Skeletal muscle tissue (tissue), 4 donors: Measurements from ENCODE around the gene ADGRV1. TPM values are rescaled to one million over a fixed set of nuclear protein-coding genes. Genes with fewer than 3 reads are reported as not detected.

ENCODE experiments used
- H3K27ac ChIP-seq: one replicate; pipeline ENCODE4 v1.7.0; 2013; ENCODE audit warnings: mild to moderate bottlenecking, low read depth, low read length, inconsistent platforms
- H3K27me3 ChIP-seq, 3 donors: one replicate each; pipeline ENCODE4 v1.7.0; 2013; ENCODE audit warnings: low read length in 3 of 3; ENCODE audit not compliant: control insufficient read depth in 3 of 3, insufficient read depth in 3 of 3
- H3K36me3 ChIP-seq, 3 donors: one replicate each; pipeline ENCODE4 v1.7.0; 2013; ENCODE audit warnings: low read length in 3 of 3; ENCODE audit not compliant: control insufficient read depth in 3 of 3, insufficient read depth in 3 of 3
- H3K4me1 ChIP-seq, 3 donors: one replicate each; pipeline ENCODE4 v1.7.0; 2013; ENCODE audit warnings: low read length in 3 of 3, mild to moderate bottlenecking in 3 of 3; ENCODE audit not compliant: control insufficient read depth in 3 of 3, insufficient read depth in 3 of 3
- H3K4me3 ChIP-seq, 3 donors: one replicate each; pipeline ENCODE4 v1.7.0; 2013; ENCODE audit warnings: low read length in 3 of 3
- H3K9ac ChIP-seq, 3 donors: one replicate each; pipeline ENCODE4 v1.7.0; 2013; ENCODE audit warnings: low read length in 3 of 3, mild to moderate bottlenecking in 3 of 3, moderate library complexity in 2 of 3, low read depth in 1 of 3
- H3K9me3 ChIP-seq, 3 donors: one replicate each; pipeline ENCODE4 v1.7.0; 2013; ENCODE audit warnings: low read length in 3 of 3; ENCODE audit not compliant: control insufficient read depth in 3 of 3
- total RNA-seq: library from RNA; depleted of rRNA; stranded (reverse); fragments of >200 nt; gene quantifications from one replicate; pipeline ENCODE4 v1.2.3, GENCODE V29; 2014
- donor health status: Osteomylitis.

Gene ADGRV1
- total RNA-seq, 1 donor from 2014 or later, result 2.6 TPM

- no peaks in the 10 kb centered on the region for H3K27me3 ChIP-seq
- H3K4me1 ChIP-seq, result peaks cover 4 to 25% (median 14%) of the 10 kb centered on the region in 3 donors
- H3K27ac ChIP-seq, result peak overlapping the region; percentile 46
- no peak overlapping the region for H3K4me3 ChIP-seq
- H3K36me3 ChIP-seq, result no peaks in the 10 kb centered on the region
- no peak overlapping the region for H3K9ac ChIP-seq
- H3K9me3 ChIP-seq, result no peaks in the 10 kb centered on the region
Observed at GRCh38 chr5:91121347-91121993, 562.9 kb downstream of the ADGRV1 start.

GRCh38 chr5:91122651-91123050 is 564.1 kb downstream of the ADGRV1 start:
- Histone ChIP-seq H3K9ac (no peak overlapping the region), H3K36me3 (no peaks in the 10 kb centered on the region), H3K27me3 (no peaks in the 10 kb centered on the region), H3K4me1 (peaks cover 7 to 32% (median 22%) of the 10 kb centered on the region in 3 donors), H3K9me3 (no peaks in the 10 kb centered on the region), H3K4me3 (no peak overlapping the region), H3K27ac (peak overlapping the region; percentile 46)

- H3K27ac ChIP-seq, result peak overlapping the region; percentile 46
Observed at GRCh38 chr5:91123291-91123690, 564.7 kb downstream of the ADGRV1 start.

GRCh38 chr5:91123901-91124300 is 565.3 kb downstream of the ADGRV1 start:
- H3K9ac ChIP-seq, result no peak overlapping the region
- H3K4me3 ChIP-seq, result no peak overlapping the region
- H3K27me3 ChIP-seq, result no peaks in the 10 kb centered on the region
- H3K9me3 ChIP-seq, result no peaks in the 10 kb centered on the region
- H3K27ac ChIP-seq, result no peak overlapping the region
- H3K4me1 ChIP-seq, result peaks cover 7 to 36% (median 22%) of the 10 kb centered on the region in 3 donors
- no peaks in the 10 kb centered on the region for H3K36me3 ChIP-seq

More at GRCh38 chr5:91123291-91123690, 564.7 kb downstream of the ADGRV1 start:
- H3K27me3 ChIP-seq, result no peaks in the 10 kb centered on the region
- no peaks in the 10 kb centered on the region for H3K9me3 ChIP-seq
- H3K36me3 ChIP-seq, result no peaks in the 10 kb centered on the region
- no peak overlapping the region for H3K9ac ChIP-seq
- no peak overlapping the region for H3K4me3 ChIP-seq
- H3K4me1 ChIP-seq, result peaks cover 7 to 36% (median 22%) of the 10 kb centered on the region in 3 donors

GRCh38 chr5:91125916-91126315 is 567.3 kb downstream of the ADGRV1 start:
- Histone ChIP-seq H3K4me1 (peaks cover 7 to 33% (median 17%) of the 10 kb centered on the region in 3 donors), H3K4me3 (no peak overlapping the region)

GRCh38 chr5:91126448-91126847 is 567.9 kb downstream of the ADGRV1 start:
- Histone ChIP-seq H3K36me3 (no peaks in the 10 kb centered on the region), H3K4me3 (no peak overlapping the region), H3K27ac (peak overlapping the region; percentile 34), H3K9ac (no peak overlapping the region), H3K27me3 (no peaks in the 10 kb centered on the region), H3K9me3 (no peaks in the 10 kb centered on the region), H3K4me1 (peaks cover 7 to 30% (median 17%) of the 10 kb centered on the region in 3 donors)

More at GRCh38 chr5:91125916-91126315, 567.3 kb downstream of the ADGRV1 start:
- Histone ChIP-seq H3K9me3 (no peaks in the 10 kb centered on the region), H3K27ac (peak overlapping the region; percentile 34), H3K27me3 (no peaks in the 10 kb centered on the region), H3K36me3 (no peaks in the 10 kb centered on the region), H3K9ac (no peak overlapping the region)

GRCh38 chr5:91126888-91127287 is 568.3 kb downstream of the ADGRV1 start:
- H3K27ac ChIP-seq, result peak overlapping the region; percentile 34

GRCh38 chr5:91127456-91128081 is 569.0 kb downstream of the ADGRV1 start:
- Histone ChIP-seq H3K9ac (no peak overlapping the region), H3K27ac (peak overlapping the region; percentile 34), H3K9me3 (no peaks in the 10 kb centered on the region), H3K36me3 (no peaks in the 10 kb centered on the region), H3K4me3 (no peak overlapping the region), H3K4me1 (peaks cover 7 to 29% (median 16%) of the 10 kb centered on the region in 3 donors), H3K27me3 (no peaks in the 10 kb centered on the region)

More at GRCh38 chr5:91126888-91127287, 568.3 kb downstream of the ADGRV1 start:
- Histone ChIP-seq H3K36me3 (no peaks in the 10 kb centered on the region), H3K9me3 (no peaks in the 10 kb centered on the region), H3K27me3 (no peaks in the 10 kb centered on the region), H3K4me3 (no peak overlapping the region), H3K4me1 (peaks cover 7 to 30% (median 17%) of the 10 kb centered on the region in 3 donors), H3K9ac (peak overlapping the region in 1 of 3 donors; percentile 28)

GRCh38 chr5:91128604-91129003 is 570.0 kb downstream of the ADGRV1 start:
- no peak overlapping the region for H3K4me3 ChIP-seq
- no peaks in the 10 kb centered on the region for H3K9me3 ChIP-seq
- H3K36me3 ChIP-seq, result no peaks in the 10 kb centered on the region
- H3K4me1 ChIP-seq, result peaks cover 7 to 25% (median 11%) of the 10 kb centered on the region in 3 donors
- H3K27ac ChIP-seq, result no peak overlapping the region
- no peak overlapping the region for H3K9ac ChIP-seq
- H3K27me3 ChIP-seq, result no peaks in the 10 kb centered on the region

- Histone ChIP-seq H3K9ac (no peak overlapping the region), H3K4me1 (peaks cover 7 to 19% (median 9%) of the 10 kb centered on the region in 3 donors), H3K27me3 (no peaks in the 10 kb centered on the region), H3K9me3 (no peaks in the 10 kb centered on the region), H3K36me3 (no peaks in the 10 kb centered on the region), H3K27ac (no peak overlapping the region), H3K4me3 (no peak overlapping the region)
Observed at GRCh38 chr5:91129748-91130147, 571.2 kb downstream of the ADGRV1 start.
